Ovary (tissue), 9 donors: ENCODE measurements around the gene DLG5. TPM values are rescaled to one million over a fixed set of nuclear protein-coding genes. Genes with fewer than 3 reads are reported as not detected.

Experiments
- DNase-seq, 5 donors: peaks; one replicate each; pipeline ENCODE4 v3.0.0-alpha.2; 2019 to 2020
- H3K27ac ChIP-seq, 2 donors: fragments of 200-600 bp; one replicate each; pipeline versions ENCODE4 v1.5.1 to v1.8.0; 2019 to 2022
- H3K27me3 ChIP-seq: fragments of 200-600 bp; one replicate; pipeline ENCODE4 v1.8.0; 2022
- H3K36me3 ChIP-seq: fragments of 200-600 bp; sonication (generic); one replicate; pipeline ENCODE4 v1.5.1; 2019
- H3K4me1 ChIP-seq: one replicate; pipeline ENCODE4 v1.8.1; 2013; ENCODE audit warnings: mild to moderate bottlenecking, moderate library complexity; ENCODE audit not compliant: insufficient read depth
- H3K4me3 ChIP-seq: fragments of 200-600 bp; sonication (generic); one replicate; pipeline ENCODE4 v1.5.1; 2017
- H3K9me3 ChIP-seq, 2 donors: fragments of 200-600 bp in 1 of 2; sonication (generic) in 1 of 2; one replicate each; pipeline versions ENCODE4 v1.5.1 to v1.8.1; 2013 to 2019; ENCODE audit warnings: mild to moderate bottlenecking in 1 of 2, moderate library complexity in 1 of 2
- CTCF ChIP-seq, 3 donors: fragments of 450-650 bp in 2 of 3; fragments of 200-600 bp in 1 of 3; IDR thresholded peaks; one replicate each; pipeline versions ENCODE4 v1.5.1 to v1.8.0; 2016 to 2022; ENCODE audit warnings: antibody characterized with exemption in 3 of 3, mild to moderate bottlenecking in 1 of 3
- EP300 ChIP-seq: sonication (generic); formaldehyde crosslinking; IDR thresholded peaks from one replicate; pipeline ENCODE4 v1.6.1; 2017; ENCODE audit warnings: antibody characterized with exemption
- POLR2A ChIP-seq: fragments of 450-650 bp; IDR thresholded peaks from one replicate; pipeline ENCODE4 v1.6.1; 2017; ENCODE audit warnings: antibody characterized with exemption, mild to moderate bottlenecking, moderate library complexity
- WGBS, 3 donors: extraction: QIAGEN DNeasy Blood & Tissue Kit in 1 of 3; methylation state at CpG; one replicate each; pipeline versions ENCODE4 v1.1.5 to v1.1.7; 2013 to 2017; 5-methylcytosine and 5-hydroxymethylcytosine counted together
- intact Hi-C, 4 donors: fragments of 100-400 bp; cut with DNase I; formaldehyde crosslinking; loops; one replicate each; pipeline versions ENCODE4 v1.11.0 to v1.15.1; 2022 to 2023
- polyA plus RNA-seq, 2 donors: library from polyadenylated mRNA; stranded (reverse); fragments of 200-250 nt in 1 of 2; fragments of 350-450 nt in 1 of 2; fragmentation: Illumina TruSeq in 1 of 2; extraction: RNeasy Lipid Tissue Mini Kit (QIAGEN cat#74804) in 1 of 2; gene quantifications; one replicate each; pipeline ENCODE4 v1.2.3, GENCODE V29; 2013 to 2014
- total RNA-seq, 7 donors: library from RNA; depleted of rRNA in 2 of 7; stranded (reverse); fragments of >200 nt in 2 of 7; fragmentation: NEBNext Ultra II Directional in 3 of 7; extraction: Animal tissue kit (Norgen Biotek cat#: 25700) in 3 of 7; gene quantifications; one replicate each; pipeline versions ENCODE4 v1.1.0 to v1.2.4, GENCODE V29; 2016 to 2023
- donor health status: DM: no; HTN: no; CAD: no; lungs with moderate emphysema.
- donor health status: DM: no; HTN: no; CAD: no.
- donor health status: Bipolar disorder and iron deficiency.
- donor health status: DM: yes; HTN: yes; CAD: no.
- donor health status: DM: no; HTN: no; CAD: no.
- donor health status: DM: yes; HTN: yes; CAD: no.

DLG5 gene
- total and polyA plus RNA-seq, 9 donors, result 29.1 to 71.9 (median 42.8) TPM

- WGBS, 3 donors, result 78 to 86% (median 81%) methylated on average over 3 of the region's 3 CpGs
- H3K27me3 ChIP-seq, result no peaks in the 10 kb centered on the region
- no peaks in the 10 kb centered on the region for H3K36me3 ChIP-seq
- no peak overlapping the region for H3K27ac ChIP-seq
- intact Hi-C loops, result no loop called here
- H3K4me3 ChIP-seq, result no peak overlapping the region
- no peaks in the 10 kb centered on the region for H3K9me3 ChIP-seq
- TF ChIP-seq POLR2A, result no peak
- no peak for TF ChIP-seq EP300
- no peak for TF ChIP-seq CTCF (IDR thresholded peaks at IDR 0.05)
- DNase-seq, result no peak
- H3K4me1 ChIP-seq, result peaks cover 19% of the 10 kb centered on the region
These were observed 46.8 kb downstream of the DLG5 start for GRCh38 chr10:77879710-77880109.

- no peaks in the 10 kb centered on the region for H3K9me3 ChIP-seq
- H3K4me3 ChIP-seq, result no peak overlapping the region
- no peaks in the 10 kb centered on the region for H3K36me3 ChIP-seq
- no peak overlapping the region for H3K27ac ChIP-seq
- H3K4me1 ChIP-seq, result peaks cover 16% of the 10 kb centered on the region
- intact Hi-C loops, result no loop called here
- no peak for DNase-seq
- TF ChIP-seq POLR2A (no peak), EP300 (no peak), CTCF (IDR thresholded peaks at IDR 0.05) (no peak)
- H3K27me3 ChIP-seq, result no peaks in the 10 kb centered on the region
- 91 to 95% (median 93%) methylated on average over 4 of the region's 4 CpGs for WGBS, 3 donors
These were observed 47.5 kb downstream of the DLG5 start for GRCh38 chr10:77879065-77879464.

GRCh38 chr10:77877441-77878344, 48.9 kb downstream of the DLG5 start:
- Histone ChIP-seq H3K4me3 (no peak overlapping the region), H3K36me3 (no peaks in the 10 kb centered on the region), H3K27me3 (no peaks in the 10 kb centered on the region), H3K9me3 (no peaks in the 10 kb centered on the region), H3K4me1 (peaks cover 28% of the 10 kb centered on the region), H3K27ac (no peak overlapping the region)
- DNase-seq, result peak in 4 of 5 donors; percentile 33 to 58 (median 50)
- intact Hi-C loops, result no loop called here
- no peak for TF ChIP-seq CTCF (IDR thresholded peaks at IDR 0.05)
- TF ChIP-seq POLR2A, result no peak
- TF ChIP-seq EP300, result no peak
- WGBS, 3 donors, result 34 to 42% (median 40%) methylated on average over 15 to 16 of the region's 16 CpGs

- H3K4me1 ChIP-seq, result peaks cover 35% of the 10 kb centered on the region
- intact Hi-C loops, result no loop called here
These were observed 50.8 kb downstream of the DLG5 start for GRCh38 chr10:77875730-77876129.

More at GRCh38 chr10:77875730-77876129, 50.8 kb downstream of the DLG5 start:
- no peak for TF ChIP-seq POLR2A
- TF ChIP-seq CTCF (IDR thresholded peaks at IDR 0.05), result no peak
- no peak for TF ChIP-seq EP300
- Histone ChIP-seq H3K27me3 (no peaks in the 10 kb centered on the region), H3K27ac (no peak overlapping the region), H3K36me3 (no peaks in the 10 kb centered on the region), H3K4me3 (no peak overlapping the region), H3K9me3 (no peaks in the 10 kb centered on the region)
- 85 to 90% (median 87%) methylated on average over 5 of the region's 5 CpGs for WGBS, 3 donors
- DNase-seq, result no peak
